NAMALWA (cell line): ENCODE results near the gene TSC22D2.
"Not testable (repeated sequence)": the region's sequence is repeated elsewhere in the genome, so short reads cannot be mapped to it uniquely, and the experiment has no call there.

Experiments
- DNase-seq: peaks from one replicate; pipeline ENCODE4 v3.0.0-alpha.2; 2015; ENCODE audit warnings: low spot score

The TSC22D2 gene

GRCh38 chr3:150490277-150490986, 82.3 kb downstream of the TSC22D2 start:
- DNase-seq = no peak

- no peak for DNase-seq
Observed at GRCh38 chr3:150494411-150494977, 86.4 kb downstream of the TSC22D2 start.

DNA sequence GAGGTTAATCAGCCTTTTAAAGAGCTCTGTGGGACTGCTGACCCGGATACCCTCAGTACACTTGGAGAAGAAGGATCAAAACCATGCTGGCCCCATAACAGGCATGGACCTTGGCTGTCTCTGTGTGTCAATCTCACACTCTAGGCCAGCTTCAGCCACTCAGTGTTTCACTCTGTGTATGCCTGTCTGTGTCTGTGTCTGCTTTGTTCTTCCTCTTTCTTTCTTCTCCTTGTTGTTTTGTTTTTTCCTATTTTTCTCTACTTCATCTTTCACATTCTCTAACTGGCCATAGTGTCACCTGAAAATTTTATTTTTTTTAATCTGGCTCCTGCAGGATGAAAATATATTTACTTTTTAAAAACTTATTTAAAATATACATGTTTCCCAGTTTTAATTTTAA, 87.1 kb downstream of the TSC22D2 start:
- peak; percentile 27 for DNase-seq

DNA sequence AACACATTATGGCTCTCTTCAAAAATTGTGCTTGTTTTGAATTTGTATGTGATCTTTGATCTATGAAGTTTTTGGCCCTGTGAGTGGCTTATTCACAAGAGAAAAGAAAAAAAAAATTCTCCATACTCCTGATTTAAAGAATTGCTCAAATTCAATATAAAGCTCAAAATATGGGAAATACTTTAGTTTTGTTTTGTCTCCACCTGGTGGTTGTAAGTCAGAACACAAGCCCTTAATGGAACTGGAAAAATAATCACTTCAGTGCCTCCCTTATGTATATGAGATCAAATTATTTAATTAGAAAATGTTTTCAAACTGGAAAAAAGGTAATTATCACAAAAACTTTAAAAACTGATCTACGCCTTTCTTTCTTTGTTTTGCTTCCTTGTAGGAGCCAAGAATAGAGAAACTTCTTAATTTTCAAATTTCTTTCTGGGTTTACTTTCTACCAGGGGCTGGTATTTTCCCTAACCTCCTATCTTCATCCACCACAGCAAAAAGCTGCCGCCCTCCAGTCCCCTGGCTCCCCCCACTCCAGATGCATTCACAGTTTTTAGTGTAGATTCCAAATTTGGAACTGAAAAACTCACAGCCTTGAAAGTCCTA, 87.6 kb downstream of the TSC22D2 start:
- peak; percentile 77 for DNase-seq

DNA sequence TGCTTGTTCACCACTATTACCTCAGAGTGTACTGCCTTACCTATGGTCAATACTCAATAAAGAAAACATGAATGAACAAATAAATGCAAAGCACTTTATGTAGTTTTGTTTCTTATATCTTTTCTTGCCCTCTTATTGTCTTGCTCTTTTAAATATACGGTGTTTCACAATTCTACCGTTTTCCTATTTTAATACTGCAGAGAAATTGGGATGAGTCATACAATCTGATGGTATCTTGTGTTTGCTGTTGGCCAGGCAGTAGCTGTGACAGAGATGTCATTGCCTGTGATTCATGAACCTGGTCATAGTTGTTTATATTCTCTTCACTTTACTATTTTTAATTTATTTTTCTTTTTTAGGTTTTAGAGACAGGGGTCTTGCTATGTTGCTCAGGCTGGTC, 89.9 kb downstream of the TSC22D2 start:
- no peak for DNase-seq

GRCh38 chr3:150500960-150501359, 92.9 kb downstream of the TSC22D2 start:
- DNase-seq = not testable (repeated sequence)

DNA sequence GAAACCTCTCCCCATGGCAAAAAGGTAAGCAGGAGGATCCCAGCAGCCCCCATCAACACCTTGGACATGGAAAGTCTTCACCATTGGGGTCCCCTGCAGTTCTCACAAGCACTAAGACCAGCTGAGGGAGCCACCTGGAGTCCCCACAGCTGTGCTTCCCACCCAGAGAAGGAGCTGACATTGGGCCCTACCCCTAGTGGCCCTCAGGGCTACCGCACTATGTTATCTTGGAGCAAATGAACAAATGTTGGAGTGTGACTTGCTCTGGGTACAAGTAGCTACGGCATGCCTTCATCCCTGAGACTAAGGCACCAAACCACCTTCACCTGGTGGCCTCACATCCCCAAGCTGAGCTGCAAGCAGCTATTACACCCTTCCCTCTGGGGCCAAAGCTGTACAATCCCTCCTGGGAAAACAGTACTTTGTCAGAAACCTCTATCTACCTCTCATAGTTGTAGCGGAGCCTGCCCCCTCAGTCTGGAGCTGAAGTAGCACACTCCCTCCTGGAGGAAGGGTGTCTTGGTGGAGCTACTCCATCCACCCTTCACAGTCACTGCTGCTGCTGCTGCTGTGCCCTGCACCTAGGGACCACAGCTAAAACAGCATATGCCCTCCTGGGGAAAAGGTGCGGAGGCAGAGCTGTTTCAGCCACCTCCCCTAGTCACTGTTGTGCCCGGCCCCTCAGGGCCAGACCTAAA, 95.5 kb downstream of the TSC22D2 start:
- DNase-seq = peak; percentile 31

GRCh38 chr3:150504483-150504882, 96.4 kb downstream of the TSC22D2 start:
- DNase-seq = no peak

DNA sequence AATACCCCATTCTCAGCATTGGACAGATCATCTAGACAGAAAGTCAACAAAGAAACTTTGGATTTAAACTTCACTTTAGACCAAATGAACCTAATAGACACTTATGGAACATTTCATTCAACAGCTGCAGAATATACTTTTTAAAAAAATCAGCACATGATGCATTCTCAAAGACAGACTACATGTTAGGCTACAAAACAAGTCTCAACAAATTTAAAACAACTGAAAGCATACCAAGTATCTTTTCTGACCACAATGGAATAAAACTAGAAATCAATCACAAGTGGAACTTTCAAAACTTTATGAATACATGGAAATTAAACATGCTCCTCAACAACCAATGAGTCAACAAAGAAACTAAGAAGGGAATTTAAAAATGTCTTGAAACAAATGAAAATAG, 100.3 kb downstream of the TSC22D2 start:
- DNase-seq = no peak

DNA sequence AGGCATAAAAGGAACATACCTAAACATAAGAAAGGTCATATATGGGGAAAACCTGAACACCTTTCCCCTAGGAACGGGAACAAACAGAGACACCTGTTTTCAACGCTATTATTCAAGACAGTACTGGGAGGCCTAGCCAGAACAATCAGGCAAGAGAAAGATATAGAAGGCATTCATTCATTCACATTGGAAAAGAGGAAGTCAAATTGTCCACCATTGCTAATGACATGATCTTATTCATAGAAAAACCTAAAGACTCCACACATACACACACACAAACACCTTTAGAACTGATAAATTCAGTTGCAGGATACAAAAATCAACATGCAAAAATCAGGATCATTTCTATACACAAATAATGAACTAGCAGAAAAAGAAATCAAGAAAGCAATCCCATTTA, 101.7 kb downstream of the TSC22D2 start:
- DNase-seq = no peak

DNA sequence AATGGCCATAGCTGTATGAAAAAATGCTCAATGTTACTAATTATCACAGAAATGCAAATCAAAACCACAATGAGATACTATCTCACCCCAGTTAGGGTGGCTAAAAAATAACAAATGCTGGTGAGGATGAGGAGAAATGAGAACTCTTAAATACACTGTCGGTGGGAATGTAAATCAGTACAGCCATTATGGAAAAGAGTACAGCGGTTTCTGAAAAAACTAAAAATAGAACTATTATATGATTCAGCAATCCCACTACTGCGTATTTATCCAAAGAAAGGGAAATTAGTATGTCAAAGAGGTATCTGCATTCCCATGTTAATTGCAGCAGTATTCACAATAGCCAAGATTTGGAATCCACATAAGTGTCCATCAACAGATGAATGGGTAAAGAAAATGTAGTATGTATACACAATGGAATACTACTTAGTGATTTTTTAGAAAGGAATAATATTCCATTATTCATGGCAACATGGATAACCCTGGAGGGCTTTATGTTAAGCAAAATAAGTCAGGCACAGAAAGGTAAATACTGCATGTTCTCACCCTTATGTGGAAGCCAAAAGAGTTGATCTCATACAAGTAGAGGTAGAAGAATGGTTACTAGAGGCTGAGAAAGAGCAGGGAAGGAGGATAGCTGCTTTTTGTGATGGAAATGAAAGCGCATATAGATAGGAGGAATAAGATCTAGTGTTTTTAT, 103.2 kb downstream of the TSC22D2 start:
- no peak for DNase-seq

- no peak for DNase-seq
Observed at GRCh38 chr3:150515210-150515609, 107.1 kb downstream of the TSC22D2 start.
